Activated CD8-positive, alpha-beta T cell treated with anti-CD3 and anti-CD28 coated beads, Interleukin-2, amount 10 ng/mL, durations not matched to agents 7 days and 5 days (primary cell): Measurements from ENCODE around the gene PHPT1. TPM values are rescaled to one million over a fixed set of nuclear protein-coding genes. Genes with fewer than 3 reads are reported as not detected.

ENCODE experiments used
- ATAC-seq: fragments of 150-1000 bp; cut with Tn5 transposase; one replicate; pipeline ENCODE4 v1.10.0; 2021; ENCODE audit warnings: moderate library complexity
- CTCF ChIA-PET: fragments of 350-600 bp; sonication (Branson Sonifier 250); formaldehyde crosslinking; loops from one replicate; lab custom pipeline; 2021; ENCODE audit warnings: antibody characterized with exemption; lab: Charles Lee
- POLR2A ChIA-PET: fragments of 350-600 bp; sonication (Branson Sonifier 250); formaldehyde crosslinking; loops from one replicate; lab custom pipeline; 2021; ENCODE audit warnings: antibody characterized with exemption; lab: Charles Lee
- DNase-seq: peaks from one replicate; pipeline ENCODE4 v3.0.0-alpha.2; 2020
- H3K27ac Mint-ChIP-seq: one replicate; pipeline ENCODE4 v1.8.0; 2021; ENCODE audit warnings: mild to moderate bottlenecking, mixed read lengths
- H3K27me3 Mint-ChIP-seq: one replicate; pipeline ENCODE4 v1.8.0; 2021; ENCODE audit warnings: low read depth, mixed read lengths
- H3K36me3 Mint-ChIP-seq: one replicate; pipeline ENCODE4 v1.8.0; 2021; ENCODE audit warnings: low read depth, mixed read lengths
- H3K4me1 Mint-ChIP-seq: one replicate; pipeline ENCODE4 v1.8.0; 2021; ENCODE audit warnings: low read depth, mixed read lengths
- H3K4me3 Mint-ChIP-seq: one replicate; pipeline ENCODE4 v1.8.0; 2021; ENCODE audit warnings: mild to moderate bottlenecking, mixed read lengths
- H3K9me3 Mint-ChIP-seq: one replicate; pipeline ENCODE4 v1.8.0; 2022; ENCODE audit warnings: mixed read lengths; ENCODE audit not compliant: insufficient read depth
- total RNA-seq, 2 experiments: library from RNA; stranded (reverse); gene quantifications; one replicate each; pipeline ENCODE4 v1.2.3, GENCODE V29; 2021

The PHPT1 gene
- total RNA-seq, 2 experiments from 2014 or later: 108 to 119 TPM

DNA sequence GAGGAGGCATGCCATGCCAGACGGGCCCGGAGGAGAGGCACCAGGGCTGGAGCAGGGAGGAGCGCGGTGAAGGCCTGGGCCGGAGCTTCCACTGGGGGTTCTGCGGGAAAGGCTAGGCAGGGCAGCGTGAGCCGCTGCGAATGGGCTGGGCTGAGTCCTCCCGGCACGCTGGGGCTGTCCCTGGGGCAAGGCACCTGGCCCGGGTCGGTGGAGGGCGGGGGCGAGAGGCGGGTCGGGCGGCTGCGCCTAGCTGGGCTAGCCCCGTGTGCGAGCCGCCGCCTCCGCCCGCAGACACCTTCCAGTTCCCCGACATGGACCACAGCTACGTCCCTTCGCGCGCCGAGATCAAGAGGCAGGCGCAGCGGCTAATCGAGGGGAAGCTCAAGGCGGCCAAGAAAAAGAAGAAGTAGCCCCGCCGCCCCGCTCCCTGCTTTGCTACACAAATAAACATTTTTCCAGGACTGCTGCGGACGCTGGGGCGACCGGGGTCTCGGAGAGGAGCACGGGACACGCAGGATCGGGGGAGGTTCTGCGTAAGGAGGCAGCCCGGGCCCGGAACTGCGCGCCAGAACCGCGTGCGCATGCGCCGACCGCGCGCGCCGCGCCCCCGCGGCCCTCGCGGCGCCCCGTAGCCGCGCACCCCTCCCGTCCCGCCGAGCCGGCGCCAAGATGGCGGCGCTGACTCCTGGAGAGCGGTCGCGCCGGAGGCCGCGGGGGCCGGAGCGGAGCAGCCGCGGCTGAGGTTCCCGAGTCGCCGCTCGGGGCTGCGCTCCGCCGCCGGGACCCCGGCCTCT lies 41.7 kb upstream of the PHPT1 start, which contains the start of gene RABL6:
TSS of gene RABL6 (plus strand) at position 668 of the 794 bp plus-strand sequence. CDS start 249 bp downstream, outside the sequence.
- peaks cover 15% of the 10 kb centered on the region for H3K36me3 Mint-ChIP-seq
- peaks cover 36% of the 10 kb centered on the region for H3K4me1 Mint-ChIP-seq
- no peaks in the 10 kb centered on the region for H3K27me3 Mint-ChIP-seq
- CTCF ChIA-PET: interaction anchor here (0.9 to 4.4 kb wide), 7 partner anchors 9 to 210 kb away, joined by 3 to 29 read pairs (median 7); partner anchors contain the start of genes AJM1 and TMEM141
- POLR2A ChIA-PET: interaction anchor here (0.6 to 1.8 kb wide), 11 partner anchors 8 to 445 kb away, joined by 3 to 8 read pairs (median 3); partner anchors contain the start of genes TPRN, TRAF2 and TUBB4B
- peak within 1 kb of the TSS; percentile 84 for H3K27ac Mint-ChIP-seq
- peak; percentile 82 for DNase-seq
- H3K4me3 Mint-ChIP-seq: peak within 1 kb of the TSS; percentile 85
- no peaks in the 10 kb centered on the region for H3K9me3 Mint-ChIP-seq
- ATAC-seq: peak; percentile 89

DNA sequence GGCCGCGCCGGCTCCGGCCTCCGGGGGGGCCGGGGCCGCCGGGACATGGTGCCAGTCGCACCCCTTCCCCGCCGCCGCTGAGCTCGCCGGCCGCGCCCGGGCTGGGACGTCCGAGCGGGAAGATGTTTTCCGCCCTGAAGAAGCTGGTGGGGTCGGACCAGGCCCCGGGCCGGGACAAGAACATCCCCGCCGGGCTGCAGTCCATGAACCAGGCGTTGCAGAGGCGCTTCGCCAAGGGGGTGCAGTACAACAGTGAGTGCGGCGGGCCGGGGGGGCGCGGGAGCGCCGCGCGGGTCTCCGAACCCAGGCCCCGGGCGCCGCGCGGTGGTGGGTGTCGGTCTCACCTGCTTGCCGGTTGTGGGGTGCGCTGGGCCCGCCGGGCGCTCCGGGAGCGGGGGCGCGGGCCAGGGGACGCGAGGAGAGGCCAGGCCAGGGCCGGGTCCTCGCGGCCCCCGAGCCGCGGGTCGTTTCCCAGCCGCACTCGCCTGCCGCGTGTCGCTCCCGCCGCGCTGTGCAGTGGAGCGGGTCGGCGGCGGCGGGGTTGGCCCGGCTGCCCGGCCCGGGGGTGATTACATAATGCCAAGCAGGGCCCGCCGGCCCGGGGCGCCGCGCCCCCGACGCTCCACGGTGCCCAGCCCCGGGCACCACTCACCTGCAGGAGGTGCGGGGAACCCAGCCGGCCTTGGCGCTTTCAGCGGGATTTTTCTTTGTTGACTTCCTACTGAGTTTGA lies 41.0 kb upstream of the PHPT1 start:
- no peaks in the 10 kb centered on the region for H3K9me3 Mint-ChIP-seq
- peak overlapping the region; percentile 75 for H3K27ac Mint-ChIP-seq
- ATAC-seq (peak; percentile 47), DNase-seq (peak; percentile 52)
- ChIA-PET CTCF (interaction anchor here (0.9 to 4.4 kb wide), 7 partner anchors 8 to 260 kb away, joined by 3 to 29 read pairs (median 7); partner anchors contain the start of genes AJM1 and TMEM141), POLR2A (interaction anchor here (0.6 to 1.8 kb wide), 8 partner anchors 7 to 433 kb away, joined by 3 to 8 read pairs (median 3); partner anchors contain the start of gene TUBB4B)
- peak overlapping the region; percentile 78 for H3K4me3 Mint-ChIP-seq
- H3K27me3 Mint-ChIP-seq: no peaks in the 10 kb centered on the region
- peaks cover 22% of the 10 kb centered on the region for H3K36me3 Mint-ChIP-seq
- peaks cover 43% of the 10 kb centered on the region for H3K4me1 Mint-ChIP-seq

- peak overlapping the region; percentile 15 for H3K27ac Mint-ChIP-seq
- ATAC-seq (no peak), DNase-seq (no peak)
- peaks cover 49% of the 10 kb centered on the region for H3K4me1 Mint-ChIP-seq
- ChIA-PET POLR2A (interaction anchor here (0.7 to 1.3 kb wide), 3 partner anchors 35 to 126 kb away, joined by 3 read pairs; no protein-coding TSS in a partner anchor), CTCF (interaction anchor here (0.9 to 4.4 kb wide), 4 partner anchors 17 to 259 kb away, joined by 3 to 29 read pairs (median 6); partner anchors contain the start of gene TMEM141)
- no peaks in the 10 kb centered on the region for H3K9me3 Mint-ChIP-seq
- peak overlapping the region; percentile 72 for H3K4me3 Mint-ChIP-seq
- peaks cover 28% of the 10 kb centered on the region for H3K36me3 Mint-ChIP-seq
- H3K27me3 Mint-ChIP-seq: no peaks in the 10 kb centered on the region
Observed at GRCh38 chr9:136808806-136809158, 40.4 kb upstream of the PHPT1 start.

GRCh38 chr9:136814725-136815421 lies 34.3 kb upstream of the PHPT1 start:
- H3K9me3 Mint-ChIP-seq: no peaks in the 10 kb centered on the region
- H3K27ac Mint-ChIP-seq: no peak overlapping the region
- DNase-seq (no peak), ATAC-seq (no peak)
- no peaks in the 10 kb centered on the region for H3K27me3 Mint-ChIP-seq
- no peak overlapping the region for H3K4me3 Mint-ChIP-seq
- CTCF ChIA-PET: interaction anchor here (0.9 to 2.1 kb wide), 3 partner anchors 8 to 253 kb away, joined by 3 to 10 read pairs (median 7); partner anchors contain the start of genes AJM1 and RABL6
- H3K36me3 Mint-ChIP-seq: peaks cover 50% of the 10 kb centered on the region
- POLR2A ChIA-PET: interaction anchor here (1.1 kb wide), 1 partner anchor 8 kb away, joined by 5 read pairs; the partner anchor contains the start of gene RABL6
- peaks cover 43% of the 10 kb centered on the region for H3K4me1 Mint-ChIP-seq

- peaks cover 40% of the 10 kb centered on the region for H3K4me1 Mint-ChIP-seq
- H3K27ac Mint-ChIP-seq: no peak overlapping the region
- ATAC-seq: no peak
- POLR2A ChIA-PET: interaction anchor here (0.7 to 1.1 kb wide), 2 partner anchors 8 to 122 kb away, joined by 3 to 5 read pairs; partner anchors contain the start of gene RABL6
- no peak for DNase-seq
- no peaks in the 10 kb centered on the region for H3K9me3 Mint-ChIP-seq
- H3K4me3 Mint-ChIP-seq: no peak overlapping the region
- peaks cover 47% of the 10 kb centered on the region for H3K36me3 Mint-ChIP-seq
- no peaks in the 10 kb centered on the region for H3K27me3 Mint-ChIP-seq
- CTCF ChIA-PET: interaction anchor here (0.9 to 2.1 kb wide), 4 partner anchors 8 to 253 kb away, joined by 3 to 10 read pairs (median 5); partner anchors contain the start of genes AJM1 and RABL6
Observed at GRCh38 chr9:136815422-136815782, 33.8 kb upstream of the PHPT1 start.

- no peaks in the 10 kb centered on the region for H3K9me3 Mint-ChIP-seq
- ChIA-PET POLR2A (interaction anchor here (2.0 kb wide), 1 partner anchor 13 kb away, joined by 6 read pairs; the partner anchor contains the start of gene RABL6), CTCF (no interaction called here)
- no peaks in the 10 kb centered on the region for H3K27me3 Mint-ChIP-seq
- peaks cover 29% of the 10 kb centered on the region for H3K36me3 Mint-ChIP-seq
- DNase-seq (no peak), ATAC-seq (no peak)
- peaks cover 7% of the 10 kb centered on the region for H3K4me1 Mint-ChIP-seq
- no peak overlapping the region for H3K27ac Mint-ChIP-seq
- H3K4me3 Mint-ChIP-seq: no peak overlapping the region
Observed at GRCh38 chr9:136820971-136821825, 28.0 kb upstream of the PHPT1 start.

DNA sequence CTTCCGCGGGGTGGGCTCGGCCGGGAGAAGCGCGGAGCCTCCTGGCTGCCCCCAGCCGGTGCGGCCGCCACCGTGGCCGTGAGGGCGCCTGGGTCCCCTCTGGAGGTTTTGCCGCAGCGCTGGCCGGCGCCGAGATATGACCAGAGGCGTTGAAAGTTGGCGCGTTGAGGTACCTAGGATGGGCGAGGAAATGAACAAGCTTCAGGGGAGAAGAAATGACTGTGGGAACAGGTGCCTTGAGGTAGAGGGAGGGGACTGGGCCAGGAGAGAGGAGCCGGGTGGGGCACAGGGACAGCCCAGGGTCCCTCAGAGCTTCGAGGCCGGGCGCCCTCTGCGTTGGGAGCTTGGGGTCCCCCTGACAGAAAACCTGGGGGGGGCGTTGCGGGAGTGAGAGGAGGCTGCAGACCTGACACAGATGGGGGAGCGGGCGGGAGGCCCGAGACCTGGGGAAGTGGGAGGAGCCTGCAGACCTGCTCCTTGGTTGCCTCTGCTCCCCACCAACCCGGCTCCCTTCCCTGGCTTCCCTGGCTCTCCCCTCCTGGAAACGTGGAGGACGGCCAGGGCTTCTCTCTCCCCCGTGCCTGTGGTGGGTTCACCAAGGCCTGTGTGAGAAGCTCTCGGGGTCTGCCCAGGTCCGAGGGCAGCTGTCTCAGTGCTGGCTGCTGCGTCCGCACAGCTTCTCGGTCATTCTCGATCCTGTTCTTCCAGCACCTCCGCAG lies 27.2 kb upstream of the PHPT1 start:
- ChIA-PET POLR2A (no interaction called here), CTCF (interaction anchor here (0.7 kb wide), 1 partner anchor 12 kb away, joined by 3 read pairs; no protein-coding TSS in a partner anchor)
- Mint-ChIP-seq H3K4me1 (peaks cover 6% of the 10 kb centered on the region), H3K27ac (no peak overlapping the region), H3K36me3 (peaks cover 26% of the 10 kb centered on the region), H3K4me3 (no peak overlapping the region), H3K27me3 (no peaks in the 10 kb centered on the region), H3K9me3 (no peaks in the 10 kb centered on the region)
- DNase-seq (no peak), ATAC-seq (no peak)

GRCh38 chr9:136823136-136824046 lies 25.8 kb upstream of the PHPT1 start:
- CTCF ChIA-PET: interaction anchor here (1.1 kb wide), 1 partner anchor 18 kb away, joined by 3 read pairs; no protein-coding TSS in a partner anchor
- no peak for ATAC-seq
- POLR2A ChIA-PET: interaction anchor here (0.7 kb wide), 1 partner anchor 13 kb away, joined by 3 read pairs; no protein-coding TSS in a partner anchor
- Mint-ChIP-seq H3K36me3 (peaks cover 20% of the 10 kb centered on the region), H3K9me3 (no peaks in the 10 kb centered on the region), H3K27ac (no peak overlapping the region), H3K27me3 (no peaks in the 10 kb centered on the region), H3K4me3 (no peak overlapping the region), H3K4me1 (peaks cover 5% of the 10 kb centered on the region)
- no peak for DNase-seq

DNA sequence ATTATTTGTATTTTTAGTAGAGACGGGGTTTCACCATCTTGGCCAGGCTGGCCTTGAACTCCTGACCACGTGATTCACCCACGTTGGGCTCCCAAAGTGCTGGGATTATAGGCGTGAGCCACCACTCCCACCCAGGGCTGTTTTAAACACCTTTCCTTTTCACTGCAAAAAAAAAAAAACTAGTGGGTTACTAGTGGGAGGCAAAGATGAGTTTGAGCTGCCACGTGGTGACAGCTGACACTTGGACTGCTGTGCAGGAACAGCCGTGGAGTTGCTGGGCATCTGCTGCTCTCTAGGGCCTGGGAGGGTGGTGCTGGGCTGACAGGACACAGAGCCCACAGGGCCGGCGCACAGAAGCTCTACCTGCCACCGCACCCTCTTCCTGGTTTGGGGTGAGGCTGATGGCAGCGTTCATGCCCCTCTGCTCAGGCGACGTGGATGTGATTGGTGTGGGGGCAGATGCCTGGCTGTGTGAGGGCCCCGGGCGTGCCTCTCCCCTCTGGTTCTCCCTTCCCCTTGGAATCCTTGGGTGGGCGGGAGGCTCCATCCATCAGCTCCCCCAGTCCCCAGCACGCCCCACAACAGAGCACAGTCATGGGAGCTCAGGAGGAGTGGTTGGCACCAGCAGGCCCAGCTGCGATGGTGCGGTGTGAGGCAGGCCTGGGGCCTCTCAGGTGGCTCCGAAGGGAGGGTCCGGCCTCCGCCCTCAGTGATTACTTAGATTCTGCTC lies 24.5 kb upstream of the PHPT1 start:
- no peak for DNase-seq
- POLR2A ChIA-PET: no interaction called here
- Mint-ChIP-seq H3K9me3 (no peaks in the 10 kb centered on the region), H3K4me3 (no peak overlapping the region), H3K4me1 (peaks cover 5% of the 10 kb centered on the region), H3K36me3 (peaks cover 20% of the 10 kb centered on the region), H3K27me3 (no peaks in the 10 kb centered on the region), H3K27ac (no peak overlapping the region)
- no peak for ATAC-seq
- CTCF ChIA-PET: no interaction called here
